HG03108 (cell line): ENCODE data around the gene GPR15LG.
"Not testable (repeated sequence)": the region's sequence is repeated elsewhere in the genome, so short reads cannot be mapped to it uniquely, and the experiment has no call there.

Experiments used
- ATAC-seq: cut with Tn5 transposase; IDR thresholded peaks from one replicate; pipeline ENCODE4 v1.9.1; 2021; ENCODE audit warnings: moderate library complexity; ENCODE audit not compliant: unreplicated experiment

GPR15LG gene

GRCh38 chr10:84164442-84164841 lies 9.2 kb upstream of the GPR15LG start:
- ATAC-seq = no peak

- ATAC-seq = no peak
These were observed 6.8 kb upstream of the GPR15LG start for GRCh38 chr10:84166620-84167288.

- ATAC-seq = not testable (repeated sequence)
These were observed 6.3 kb upstream of the GPR15LG start for GRCh38 chr10:84167289-84167653.

- ATAC-seq = not testable (repeated sequence)
These were observed 5.2 kb upstream of the GPR15LG start for GRCh38 chr10:84168382-84168781.

- ATAC-seq = not testable (repeated sequence)
These were observed 2.4 kb upstream of the GPR15LG start for GRCh38 chr10:84171237-84171636.

GRCh38 chr10:84171700-84172466 lies 1.7 kb upstream of the GPR15LG start:
- ATAC-seq = not testable (repeated sequence)

- peak; percentile 30 for ATAC-seq
These were observed 889 bp upstream of the GPR15LG start for GRCh38 chr10:84172467-84173356.

- no peak for ATAC-seq
These were observed 1.8 kb downstream of the GPR15LG start for GRCh38 chr10:84175436-84175835.

- no peak for ATAC-seq
These were observed 2.8 kb downstream of the GPR15LG start for GRCh38 chr10:84176351-84176750.

- ATAC-seq = no peak
These were observed 3.4 kb downstream of the GPR15LG start for GRCh38 chr10:84176836-84177474.

- peak; percentile 46 for ATAC-seq
These were observed 4.0 kb downstream of the GPR15LG start for GRCh38 chr10:84177541-84178141.

GRCh38 chr10:84178160-84178609 lies 4.6 kb downstream of the GPR15LG start:
- ATAC-seq = no peak

- ATAC-seq = peak; percentile 82
These were observed 5.6 kb downstream of the GPR15LG start for GRCh38 chr10:84179059-84179710.

- not testable (repeated sequence) for ATAC-seq
These were observed 6.8 kb downstream of the GPR15LG start for GRCh38 chr10:84180386-84180785.

GRCh38 chr10:84181631-84182030 lies 8.0 kb downstream of the GPR15LG start:
- no peak for ATAC-seq

- no peak for ATAC-seq
These were observed 10.9 kb downstream of the GPR15LG start for GRCh38 chr10:84184517-84184916.

- ATAC-seq = no peak
These were observed 12.1 kb downstream of the GPR15LG start for GRCh38 chr10:84185526-84186175.

GRCh38 chr10:84188815-84189214 lies 15.2 kb downstream of the GPR15LG start:
- no peak for ATAC-seq

GRCh38 chr10:84190621-84191020 lies 17.0 kb downstream of the GPR15LG start:
- ATAC-seq = no peak
